ENCODE data around the gene SUFU. TPM values are rescaled to one million over a fixed set of nuclear protein-coding genes. Genes with fewer than 3 reads are reported as not detected.
A peak's percentile ranks its signal among the peaks of the same experiment; 100 is the strongest.

The SUFU gene
- total and polyA plus RNA-seq, 4 donors = 1.8 to 3.8 (median 2.9) TPM

- Histone ChIP-seq H3K9ac (ENCODE audit: low read depth in 1 of 2, low read length in 2 of 2) (no peak overlapping the region), H3K4me1 (ENCODE audit: control insufficient read depth in 4 of 4, insufficient read depth in 4 of 4, low read length in 3 of 4) (peaks cover 4 to 24% (median 14%) of the 10 kb centered on the region in 4 donors), H3K27ac (ENCODE audit: low read depth in 1 of 2, low read length in 2 of 2) (no peak overlapping the region), H3K36me3 (ENCODE audit: control insufficient read depth in 4 of 4, insufficient read depth in 3 of 4, low read depth in 1 of 4, low read length in 3 of 4) (no peaks in the 10 kb centered on the region), H3K9me3 (ENCODE audit: control insufficient read depth in 4 of 4, low read length in 3 of 4) (no peaks in the 10 kb centered on the region), H3K27me3 (ENCODE audit: control insufficient read depth in 4 of 4, insufficient read depth in 4 of 4, low read length in 3 of 4) (no peaks in the 10 kb centered on the region), H3K4me3 (ENCODE audit: low read depth in 1 of 3, low read length in 3 of 3) (no peak overlapping the region)
- no peak for TF ChIP-seq SP1 (IDR thresholded peaks at IDR 0.05)
- TF ChIP-seq ZBTB33 (IDR thresholded peaks at IDR 0.05) = no peak
- no peak for TF ChIP-seq RAD21 (IDR thresholded peaks at IDR 0.05)
- TF ChIP-seq RXRA (IDR thresholded peaks at IDR 0.05) = no peak
- no peak for TF ChIP-seq REST (IDR thresholded peaks at IDR 0.05)
- no peak for TF ChIP-seq FOXA2 (IDR thresholded peaks at IDR 0.05)
- no peak for TF ChIP-seq EGR1 (IDR thresholded peaks at IDR 0.05; ENCODE audit: low read depth in 2 of 2)
- no peak for TF ChIP-seq MAX (IDR thresholded peaks at IDR 0.05)
- no peak for TF ChIP-seq JUND (IDR thresholded peaks at IDR 0.05)
- TF ChIP-seq YY1 (IDR thresholded peaks at IDR 0.05) = no peak
- no peak for TF ChIP-seq CTCF (IDR thresholded peaks at IDR 0.05; ENCODE audit: low read depth, low read length, missing input control)
- WGBS = 45% methylated on average over 9 of the region's 9 CpGs
- DNase-seq (ENCODE audit: low spot score) = no peak
Observed at GRCh38 chr10:102678068-102678400, 174.3 kb downstream of the SUFU start.

- no peak overlapping the region for H3K9ac ChIP-seq (ENCODE audit: low read depth in 1 of 2, low read length in 2 of 2)
- H3K9me3 ChIP-seq (ENCODE audit: control insufficient read depth in 4 of 4, low read length in 3 of 4) = no peaks in the 10 kb centered on the region
- no peak overlapping the region for H3K4me3 ChIP-seq (ENCODE audit: low read depth in 1 of 3, low read length in 3 of 3)
- no peaks in the 10 kb centered on the region for H3K36me3 ChIP-seq (ENCODE audit: control insufficient read depth in 4 of 4, insufficient read depth in 3 of 4, low read depth in 1 of 4, low read length in 3 of 4)
- no peaks in the 10 kb centered on the region for H3K27me3 ChIP-seq (ENCODE audit: control insufficient read depth in 4 of 4, insufficient read depth in 4 of 4, low read length in 3 of 4)
- peak; percentile 76 for DNase-seq (ENCODE audit: low spot score)
- H3K4me1 ChIP-seq (ENCODE audit: control insufficient read depth in 4 of 4, insufficient read depth in 4 of 4, low read length in 3 of 4) = peaks cover 4 to 24% (median 14%) of the 10 kb centered on the region in 4 donors
- WGBS = 33% methylated on average over 9 of the region's 9 CpGs
- no peak overlapping the region for H3K27ac ChIP-seq (ENCODE audit: low read depth in 1 of 2, low read length in 2 of 2)
- no peak for TF ChIP-seq RXRA (IDR thresholded peaks at IDR 0.05)
- TF ChIP-seq FOXA1 (IDR thresholded peaks at IDR 0.05) = no peak
- TF ChIP-seq ATF3 (IDR thresholded peaks at IDR 0.05) = no peak
- TF ChIP-seq REST (IDR thresholded peaks at IDR 0.05) = no peak
- no peak for TF ChIP-seq MAX (IDR thresholded peaks at IDR 0.05)
- no peak for TF ChIP-seq JUND (IDR thresholded peaks at IDR 0.05)
- no peak for TF ChIP-seq SP1 (IDR thresholded peaks at IDR 0.05)
- no peak for TF ChIP-seq EGR1 (IDR thresholded peaks at IDR 0.05; ENCODE audit: low read depth in 2 of 2)
- no peak for TF ChIP-seq TAF1 (conservative IDR thresholded peaks at IDR 0.05)
- TF ChIP-seq CTCF (IDR thresholded peaks at IDR 0.05; ENCODE audit: low read depth, low read length, missing input control) = peak; percentile 52
- no peak for TF ChIP-seq ZBTB33 (IDR thresholded peaks at IDR 0.05)
Observed at GRCh38 chr10:102678842-102679289, 175.1 kb downstream of the SUFU start.
